HG02870 (cell line): Measurements from ENCODE around the gene C19orf25.

Experiments
- ATAC-seq: cut with Tn5 transposase; IDR thresholded peaks from one replicate; pipeline ENCODE4 v1.9.1; 2021; ENCODE audit warnings: mild to moderate bottlenecking, moderate library complexity; ENCODE audit not compliant: unreplicated experiment

The C19orf25 gene

DNA sequence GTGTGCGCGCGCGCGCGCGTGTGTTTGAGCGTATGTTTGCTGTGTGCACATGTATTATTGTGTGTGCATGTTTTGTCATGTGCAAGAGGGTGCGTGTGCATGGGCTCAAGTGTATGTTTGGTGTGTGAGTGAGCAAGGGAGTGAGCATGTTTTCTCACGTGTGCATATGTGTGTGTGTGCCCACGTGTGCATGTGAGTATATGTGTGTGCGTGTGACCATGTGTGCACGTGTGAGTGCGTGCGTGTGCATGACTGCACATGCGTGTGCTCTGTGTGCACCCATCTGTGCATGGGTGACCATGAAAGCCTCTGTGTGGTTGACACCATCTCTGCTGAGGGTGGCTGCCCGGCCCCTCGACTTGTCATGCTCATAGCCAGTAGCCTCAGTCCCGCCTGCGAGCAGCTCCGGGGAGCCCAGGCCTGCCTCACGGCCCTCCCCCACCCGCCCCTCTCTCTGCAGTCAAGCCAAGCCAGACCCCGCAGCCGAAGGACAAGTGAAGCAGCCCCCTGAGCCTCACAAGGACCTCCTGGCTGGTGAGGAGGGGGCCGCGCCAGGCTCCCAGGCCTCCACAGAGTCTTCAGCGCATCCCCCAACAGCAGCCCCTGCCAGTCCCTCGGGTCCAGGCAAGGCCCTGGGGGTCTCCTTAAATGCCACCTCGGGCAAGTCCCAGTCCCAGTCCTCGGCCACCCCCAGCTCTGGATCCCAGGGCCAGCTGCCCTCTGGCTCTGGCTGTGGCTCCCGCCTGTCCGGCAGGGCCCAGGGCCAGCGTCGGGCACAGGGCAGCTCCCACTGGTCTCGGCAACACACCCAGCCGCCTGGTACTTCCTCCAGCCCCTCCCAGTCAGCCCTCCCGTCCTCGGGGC lies 17.9 kb upstream of the C19orf25 start:
- no peak for ATAC-seq

GRCh38 chr19:1495799-1496713 lies 17.0 kb upstream of the C19orf25 start:
- ATAC-seq: no peak

GRCh38 chr19:1495051-1495798 lies 16.2 kb upstream of the C19orf25 start:
- no peak for ATAC-seq

DNA sequence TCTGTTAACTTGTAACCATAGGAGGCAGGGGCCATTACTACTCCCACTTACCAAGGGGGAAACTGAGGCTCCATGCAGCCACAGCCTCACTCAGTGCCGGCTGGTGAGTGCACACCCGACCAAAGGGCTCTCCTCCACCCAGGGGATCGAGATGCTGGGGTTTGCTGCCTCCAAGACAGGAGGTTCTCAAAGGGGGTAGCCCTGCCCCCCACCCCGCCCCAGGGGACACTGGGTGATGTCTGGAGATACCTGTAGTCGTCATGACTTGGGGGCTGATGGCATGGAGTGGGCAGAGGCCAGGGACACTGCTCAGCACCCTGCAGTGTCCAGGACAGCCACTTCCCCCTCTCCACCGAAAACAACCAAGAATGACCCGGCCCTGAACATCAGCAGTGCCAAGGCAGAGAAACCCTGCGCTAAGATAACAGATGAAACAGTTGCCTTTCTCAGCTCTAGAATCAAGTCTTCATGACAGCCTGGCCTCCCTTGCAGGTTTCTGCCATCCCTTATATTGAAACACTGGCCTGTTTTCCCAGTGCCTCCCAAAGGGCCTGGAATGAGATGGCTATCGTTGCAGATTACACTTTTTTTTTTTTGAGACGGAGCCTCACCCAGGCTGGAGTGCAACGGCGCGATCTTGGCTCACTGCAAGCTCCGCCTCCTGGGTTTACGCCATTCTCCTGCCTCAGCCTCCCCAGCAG lies 15.2 kb upstream of the C19orf25 start:
- ATAC-seq: no peak

GRCh38 chr19:1492474-1493006 lies 13.5 kb upstream of the C19orf25 start:
- no peak for ATAC-seq

DNA sequence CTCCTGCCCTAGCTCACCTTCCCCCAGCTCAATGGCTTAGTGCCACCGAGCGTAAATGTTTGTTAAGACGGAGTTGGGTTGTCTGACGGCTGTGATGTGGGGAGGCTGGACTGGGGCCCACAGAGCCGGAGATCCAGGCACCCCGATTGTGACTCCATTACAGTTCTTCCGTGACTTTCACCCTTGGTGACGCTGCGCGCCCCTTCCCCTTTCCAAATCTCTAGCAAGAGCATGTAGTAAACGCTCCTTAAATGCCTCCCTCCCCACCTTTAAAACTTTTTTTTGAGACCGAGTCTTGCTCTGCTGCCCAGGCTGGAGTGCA lies 12.8 kb upstream of the C19orf25 start:
- no peak for ATAC-seq

DNA sequence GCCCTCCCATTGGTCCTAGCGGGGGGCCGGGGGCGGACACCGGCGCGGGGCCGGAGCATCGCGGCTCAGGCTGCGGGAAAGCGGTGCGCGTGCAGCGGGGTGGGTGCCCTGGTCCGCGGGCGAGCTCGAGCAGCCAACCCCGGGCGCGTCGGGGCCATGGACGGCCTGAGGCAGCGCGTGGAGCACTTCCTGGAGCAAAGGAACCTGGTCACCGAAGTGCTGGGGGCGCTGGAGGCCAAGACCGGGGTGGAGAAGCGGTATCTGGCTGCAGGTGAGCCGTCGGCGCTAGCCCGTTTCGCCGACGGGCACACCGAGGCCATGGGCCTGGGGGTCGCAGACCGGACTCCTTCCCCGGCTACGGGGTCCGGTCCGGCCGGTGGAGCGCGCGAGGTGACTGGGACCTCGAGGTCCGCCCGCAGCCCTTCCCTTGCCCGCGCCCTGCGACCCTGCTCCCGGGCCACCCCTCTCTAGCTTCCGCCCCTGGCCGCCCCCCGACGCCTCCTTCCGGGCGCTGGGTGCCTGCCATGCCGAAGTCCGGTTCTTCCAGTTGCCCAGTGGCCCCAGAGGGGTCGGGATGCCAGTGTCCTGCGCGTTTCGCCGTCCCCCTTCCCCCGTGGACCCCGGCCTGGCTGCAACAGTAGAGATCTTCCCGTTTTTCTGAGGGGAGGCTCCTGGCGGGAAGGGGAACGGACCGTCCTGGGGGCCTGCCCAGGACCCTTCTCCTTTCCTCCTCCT lies 12.3 kb upstream of the C19orf25 start, which contains the start of gene REEP6:
REEP6 (plus strand) TSS at position 68 of the 735 bp plus-strand sequence; CDS start at position 157, 89 bp downstream.
- ATAC-seq: no peak

- ATAC-seq: peak; percentile 82
These were observed 11.5 kb upstream of the C19orf25 start, which contains the start of gene PCSK4 for GRCh38 chr19:1490311-1491113. Gene PCSK4, minus strand, starts transcription at chr19:1490350. Its CDS starts 4 bp downstream, at chr19:1490346.

- ATAC-seq: no peak
These were observed 10.7 kb upstream of the C19orf25 start for GRCh38 chr19:1489463-1490310.

DNA sequence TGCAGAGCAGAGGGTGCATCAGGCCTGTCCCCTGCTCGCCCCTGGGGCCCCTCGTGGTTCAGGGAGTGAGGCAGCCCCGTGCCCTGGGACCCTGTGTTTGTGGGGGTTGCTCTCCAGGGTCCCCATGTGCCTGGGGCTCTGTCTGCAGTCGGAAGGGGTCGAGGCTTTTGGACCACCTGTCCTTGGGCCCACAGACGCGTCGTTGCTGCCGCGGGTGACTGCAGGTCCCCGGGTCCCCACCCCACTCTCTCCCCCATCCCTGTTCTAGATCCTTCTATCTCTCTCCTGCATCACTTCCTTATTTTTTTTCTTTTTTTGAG lies 9.2 kb upstream of the C19orf25 start:
- no peak for ATAC-seq

DNA sequence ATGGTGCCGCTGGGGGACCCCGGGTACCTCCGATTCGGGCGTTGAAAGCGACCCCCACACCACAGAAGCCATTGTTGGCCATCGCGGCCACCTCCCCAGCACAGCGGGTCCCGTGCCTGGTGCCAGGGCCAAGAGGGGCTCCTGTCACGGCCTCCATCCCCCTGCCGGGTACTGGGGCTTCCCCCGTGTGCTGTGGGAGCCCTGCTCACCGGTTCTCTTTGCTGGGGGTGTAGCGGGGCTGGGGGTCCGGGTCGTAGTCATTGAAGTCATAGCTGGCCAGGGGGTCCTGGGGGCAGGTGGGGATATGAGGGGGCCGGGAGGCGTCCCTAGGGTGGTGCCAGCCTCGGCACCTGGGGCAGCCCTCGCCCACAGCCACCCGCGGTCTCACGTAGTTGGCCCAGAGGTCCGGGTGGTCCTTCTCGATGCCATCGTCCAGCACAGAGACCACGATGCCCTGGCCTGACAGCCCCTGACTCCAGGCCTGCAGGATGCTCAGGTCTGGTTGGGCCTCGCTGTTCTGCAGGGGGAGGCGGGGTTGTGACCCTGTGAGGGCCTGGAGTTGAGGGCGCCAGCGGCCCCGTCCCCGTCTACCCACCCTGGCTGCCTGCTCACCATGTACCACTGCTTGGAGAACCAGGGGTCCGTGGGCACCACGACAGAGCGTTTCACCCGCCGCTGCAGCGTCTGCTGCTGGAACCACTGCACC lies 8.7 kb upstream of the C19orf25 start:
- ATAC-seq: no peak

DNA sequence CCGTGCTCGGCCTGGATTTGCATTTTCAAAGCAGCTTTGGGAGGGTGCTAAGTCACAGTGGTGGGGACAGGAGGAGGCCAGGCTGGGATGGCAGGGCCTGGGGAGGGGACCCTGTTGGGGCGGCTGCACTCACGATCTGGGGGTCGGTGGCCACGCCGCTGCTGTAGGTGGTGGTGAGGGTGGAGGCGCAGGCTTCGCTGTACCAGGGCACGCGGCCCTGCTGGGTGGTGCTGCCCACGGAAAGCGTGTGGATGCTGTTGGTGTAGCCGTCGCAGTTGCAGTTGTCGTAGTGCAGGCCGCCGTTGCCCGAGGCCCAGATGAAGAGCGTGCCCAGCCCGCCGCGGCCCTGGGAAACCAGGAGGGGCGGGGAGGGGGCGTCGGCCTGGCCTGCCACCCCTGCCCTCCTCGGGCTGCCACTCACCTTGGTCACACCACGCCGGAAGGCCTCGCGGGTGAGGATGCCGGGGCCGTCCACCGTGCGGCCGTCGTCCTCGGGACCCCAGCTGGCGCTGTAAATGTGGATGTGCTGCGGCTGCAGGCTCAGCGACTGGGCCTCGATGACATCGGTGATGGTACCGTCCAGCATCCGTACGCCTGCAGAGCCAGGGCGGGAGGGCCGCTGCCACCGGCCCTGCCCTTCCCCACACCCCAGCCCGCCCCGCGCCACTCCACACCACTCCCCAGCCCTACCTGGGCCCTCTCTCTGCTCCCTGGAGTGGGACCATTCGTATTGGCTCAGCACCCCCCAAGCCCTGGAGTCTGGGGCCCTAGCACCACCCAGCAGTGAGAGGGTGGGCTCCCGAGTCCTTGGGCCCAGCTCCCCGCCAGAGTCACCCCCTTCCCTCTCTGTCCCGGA lies 7.9 kb upstream of the C19orf25 start:
- no peak for ATAC-seq

- no peak for ATAC-seq
These were observed 5.0 kb upstream of the C19orf25 start for GRCh38 chr19:1483979-1484428.

GRCh38 chr19:1483131-1483978 lies 4.3 kb upstream of the C19orf25 start:
- ATAC-seq: no peak

- no peak for ATAC-seq
These were observed 3.5 kb upstream of the C19orf25 start for GRCh38 chr19:1482361-1483130.
